Activated naive CD8-positive, alpha-beta T cell treated with anti-CD3 and anti-CD28 coated beads, Interleukin-2, amount 50 U/mL, for 16 hours (primary cell): Measurements from ENCODE around the gene FCER2.

Source experiments
- DNase-seq: peaks from one replicate; pipeline ENCODE4 v3.0.0-alpha.2; 2020; ENCODE audit warnings: low read depth, low spot score

Gene FCER2

DNA sequence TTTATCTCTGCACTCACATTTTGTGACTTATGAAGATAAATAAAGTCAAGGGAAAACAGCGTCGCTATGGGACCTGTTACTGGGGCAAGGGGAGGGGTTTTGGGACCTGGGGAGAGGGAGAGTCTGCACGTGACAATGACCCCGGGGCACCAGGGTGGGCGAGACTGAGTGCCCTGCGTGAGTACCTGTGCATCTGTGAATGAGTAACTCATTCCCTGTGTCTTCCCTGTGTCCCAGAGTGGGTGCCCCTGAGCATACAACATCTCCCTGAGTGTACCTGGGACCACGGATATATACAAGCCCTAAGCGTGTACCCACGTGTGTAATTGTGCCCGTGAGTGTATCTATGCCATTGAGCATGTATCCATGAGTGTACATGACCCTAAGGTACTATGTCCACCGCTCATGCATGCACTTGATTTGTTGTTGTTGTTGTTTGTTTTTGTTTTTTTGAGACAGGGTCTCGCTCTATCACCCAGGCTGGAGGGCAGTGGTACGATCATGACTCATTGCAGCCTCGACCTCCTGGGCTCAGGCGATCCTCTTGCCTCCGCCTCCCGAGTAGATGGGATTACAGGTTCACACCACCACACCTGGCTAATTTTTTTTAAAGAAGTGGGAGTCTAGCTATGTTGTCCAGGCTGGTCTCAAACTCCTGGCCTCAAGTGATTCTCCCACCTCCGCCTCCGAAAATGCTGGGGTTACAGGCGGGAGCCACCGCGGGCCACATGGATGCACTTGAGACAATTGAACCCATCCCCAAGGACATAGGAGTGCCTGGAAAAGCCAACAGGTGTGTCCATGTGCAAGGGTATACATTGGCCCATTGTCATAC, 21.9 kb downstream of the FCER2 start:
- no peak for DNase-seq

DNA sequence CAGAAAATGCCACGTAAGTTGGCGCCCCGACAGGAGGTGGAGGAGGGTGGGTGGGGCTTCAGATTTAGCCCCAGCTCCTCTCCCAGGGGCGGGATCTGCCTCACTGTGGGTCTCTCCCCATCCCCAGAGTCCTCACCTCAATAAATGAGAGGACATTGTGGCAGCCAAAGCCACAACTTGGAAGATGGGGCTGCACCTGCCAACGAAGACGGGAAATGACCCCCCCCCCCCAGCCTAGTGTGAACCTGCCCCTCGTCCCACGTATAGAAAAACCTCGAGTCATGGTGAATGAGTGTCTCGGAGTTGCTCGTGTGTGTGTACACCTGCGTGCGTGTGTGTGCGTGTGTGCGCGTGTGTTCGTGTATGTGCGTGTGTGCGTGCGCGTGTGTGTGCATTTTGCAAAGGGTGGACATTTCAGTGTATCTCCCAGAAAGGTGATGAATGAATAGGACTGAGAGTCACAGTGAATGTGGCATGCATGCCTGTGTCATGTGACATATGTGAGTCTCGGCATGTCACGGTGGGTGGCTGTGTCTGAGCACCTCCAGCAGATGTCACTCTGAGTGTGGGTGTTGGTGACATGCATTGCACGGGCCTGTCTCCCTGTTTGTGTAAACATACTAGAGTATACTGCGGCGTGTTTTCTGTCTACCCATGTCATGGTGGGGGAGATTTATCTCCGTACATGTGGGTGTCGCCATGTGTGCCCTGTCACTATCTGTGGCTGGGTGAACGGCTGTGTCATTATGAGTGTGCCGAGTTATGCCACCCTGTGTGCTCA, 22.8 kb downstream of the FCER2 start:
- peak; percentile 34 for DNase-seq

DNA sequence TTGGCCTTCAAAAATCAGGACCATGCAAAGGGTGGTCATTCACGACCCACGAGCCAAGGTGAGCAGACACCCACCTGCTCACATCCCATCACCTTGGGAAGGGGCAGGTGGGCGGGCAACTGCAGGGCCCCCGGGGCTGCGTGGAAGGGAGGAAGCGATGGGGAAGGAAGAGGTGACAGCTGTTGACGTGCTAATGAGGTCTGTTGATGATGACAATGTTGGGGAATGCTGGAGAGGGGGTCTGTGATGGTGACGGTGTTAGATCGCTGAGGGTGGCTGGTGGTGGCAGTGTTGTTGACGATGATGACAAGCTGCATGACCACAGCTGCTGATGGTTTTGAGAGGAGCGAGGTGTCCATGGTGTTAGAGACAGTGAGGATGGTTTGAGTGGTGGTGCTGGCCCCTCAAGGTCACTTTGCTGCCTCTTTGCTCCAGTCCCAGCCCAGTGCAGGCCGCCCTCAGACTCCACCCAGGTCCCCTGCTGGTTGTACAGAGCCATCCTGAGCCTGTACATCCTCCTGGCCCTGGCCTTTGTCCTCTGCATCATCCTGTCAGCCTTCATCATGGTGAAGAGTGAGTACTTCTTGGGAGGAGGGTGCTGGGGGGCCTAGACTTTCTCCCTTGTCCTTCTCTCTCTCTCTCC, 24.1 kb downstream of the FCER2 start:
- DNase-seq, result no peak

DNA sequence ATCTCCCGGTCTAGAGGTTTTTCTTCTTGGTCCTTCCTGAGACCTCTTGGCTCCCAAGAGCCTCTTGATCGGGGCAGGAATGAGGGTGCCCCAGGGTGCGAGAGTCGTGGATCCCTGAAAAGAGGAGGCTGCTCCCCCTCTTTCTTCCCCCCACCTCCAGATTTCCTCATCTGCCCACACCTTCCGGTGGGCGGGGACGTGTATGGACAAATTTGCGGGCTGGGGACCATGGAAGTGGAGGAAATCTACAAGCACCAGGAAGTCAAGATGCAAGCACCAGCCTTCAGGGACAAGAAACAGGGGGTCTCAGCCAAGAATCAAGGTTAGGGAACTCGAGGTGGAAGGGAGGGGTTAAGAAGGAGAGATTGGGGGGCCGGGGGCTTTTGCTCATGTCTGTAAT, 25.1 kb downstream of the FCER2 start, which contains the start of gene MCEMP1:
MCEMP1 (plus strand) TSS at position 237 of the 400 bp plus-strand sequence; CDS start at position 268, 31 bp downstream.
- DNase-seq, result no peak

DNA sequence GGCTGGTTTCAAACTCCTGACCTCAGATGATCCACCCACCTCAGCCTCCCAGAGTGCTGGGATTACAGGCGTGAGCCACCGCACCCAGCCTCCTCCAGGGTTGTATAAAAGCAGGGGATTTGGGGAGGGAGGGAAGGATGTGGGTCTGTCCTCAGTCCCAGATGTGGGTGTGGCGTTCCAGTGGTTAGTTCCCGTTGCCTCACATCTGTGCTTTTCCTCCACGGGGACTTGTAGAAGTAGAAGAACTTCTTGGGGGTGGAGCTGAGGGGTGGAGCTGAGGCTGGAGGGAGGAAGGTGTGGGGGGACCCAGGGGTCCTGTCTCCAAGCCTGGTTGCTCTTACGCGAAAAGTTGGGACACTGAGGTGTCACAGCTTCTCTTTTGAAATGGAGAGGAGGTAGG, 25.6 kb downstream of the FCER2 start:
- DNase-seq, result no peak

DNA sequence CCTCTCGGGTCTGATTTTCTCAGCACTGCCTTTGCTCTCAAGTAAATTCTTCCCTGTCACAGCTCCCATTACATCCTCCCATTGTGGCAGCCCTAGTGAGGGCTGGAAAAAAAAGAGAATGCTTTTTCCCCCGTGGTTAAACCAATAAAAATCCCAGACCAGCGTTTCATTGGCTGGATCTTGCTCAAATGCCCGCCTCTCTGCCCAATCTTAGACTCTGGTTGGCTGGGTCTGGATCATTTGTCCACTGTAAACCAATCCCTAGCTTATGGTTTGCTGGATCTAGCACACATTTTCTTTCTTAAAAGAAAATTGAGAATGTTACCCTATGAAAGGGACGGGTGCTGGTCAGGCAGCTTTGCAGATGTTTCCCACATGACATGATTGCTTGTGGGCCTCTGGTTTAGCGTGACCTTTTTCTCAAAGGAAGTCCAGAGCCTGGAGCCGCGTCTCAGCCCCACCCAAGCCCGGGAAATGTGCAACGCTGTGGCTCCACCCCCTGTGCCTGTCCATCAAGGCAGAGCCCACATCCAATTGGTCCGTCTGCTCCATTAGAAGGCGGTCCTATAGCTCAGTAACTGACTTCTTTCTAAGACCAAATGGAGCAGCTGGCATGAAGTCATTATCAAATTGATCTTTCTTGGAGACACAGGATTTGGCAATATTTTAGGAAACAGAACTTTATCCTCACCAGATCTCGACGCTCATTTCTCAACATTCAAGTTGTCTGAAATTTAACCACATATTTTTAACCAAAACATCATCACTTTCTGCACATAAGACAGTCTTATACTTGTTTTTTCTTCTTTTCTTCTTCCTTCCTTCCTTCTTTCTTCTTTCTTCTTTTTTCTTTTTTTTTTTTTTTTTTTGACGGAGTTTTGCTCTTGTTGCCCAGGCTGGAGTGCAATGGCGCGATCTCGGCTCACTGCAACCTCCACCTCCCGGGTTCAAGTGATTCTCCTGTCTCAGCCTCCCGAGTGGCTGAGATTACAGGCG, 27.6 kb downstream of the FCER2 start:
- no peak for DNase-seq

DNA sequence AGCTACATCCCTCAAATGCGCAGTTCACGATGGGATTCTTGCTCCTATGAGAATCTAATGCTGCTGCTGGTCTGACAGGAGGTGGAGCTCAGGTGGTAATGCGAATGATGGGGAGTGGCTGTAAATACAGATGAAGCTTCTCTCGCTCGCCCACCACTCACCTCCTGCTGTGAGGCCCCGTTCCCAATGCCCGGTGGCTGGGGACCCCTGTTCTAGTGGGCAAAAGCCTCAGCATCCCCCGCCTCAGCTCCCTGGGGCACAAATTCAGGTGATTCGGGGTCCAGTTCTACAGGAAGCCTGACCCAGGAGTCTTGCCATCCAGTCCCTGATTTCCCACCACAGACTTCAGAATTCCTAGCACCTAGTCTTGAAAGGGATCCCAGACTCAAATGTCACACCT, 29.4 kb downstream of the FCER2 start:
- no peak for DNase-seq

DNA sequence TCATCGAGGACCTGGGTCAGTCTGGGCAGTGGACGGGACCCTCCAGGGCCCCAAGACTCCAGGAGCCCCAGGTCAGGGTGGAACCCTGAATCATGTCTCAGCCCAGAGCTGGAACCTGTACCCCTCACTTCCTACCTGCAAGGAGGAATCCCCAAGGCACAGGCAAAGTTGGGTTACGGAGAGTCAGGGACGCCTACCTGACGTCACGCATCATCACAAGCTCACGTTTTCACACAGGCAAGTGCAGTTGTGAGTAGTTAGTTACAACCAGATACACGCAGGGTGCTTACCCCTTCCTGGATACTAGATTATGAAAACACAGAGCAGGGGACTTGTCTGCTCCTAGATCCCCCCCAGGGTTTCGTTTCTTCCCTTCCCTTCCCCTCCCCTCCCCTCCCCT, 31.1 kb downstream of the FCER2 start:
- no peak for DNase-seq

DNA sequence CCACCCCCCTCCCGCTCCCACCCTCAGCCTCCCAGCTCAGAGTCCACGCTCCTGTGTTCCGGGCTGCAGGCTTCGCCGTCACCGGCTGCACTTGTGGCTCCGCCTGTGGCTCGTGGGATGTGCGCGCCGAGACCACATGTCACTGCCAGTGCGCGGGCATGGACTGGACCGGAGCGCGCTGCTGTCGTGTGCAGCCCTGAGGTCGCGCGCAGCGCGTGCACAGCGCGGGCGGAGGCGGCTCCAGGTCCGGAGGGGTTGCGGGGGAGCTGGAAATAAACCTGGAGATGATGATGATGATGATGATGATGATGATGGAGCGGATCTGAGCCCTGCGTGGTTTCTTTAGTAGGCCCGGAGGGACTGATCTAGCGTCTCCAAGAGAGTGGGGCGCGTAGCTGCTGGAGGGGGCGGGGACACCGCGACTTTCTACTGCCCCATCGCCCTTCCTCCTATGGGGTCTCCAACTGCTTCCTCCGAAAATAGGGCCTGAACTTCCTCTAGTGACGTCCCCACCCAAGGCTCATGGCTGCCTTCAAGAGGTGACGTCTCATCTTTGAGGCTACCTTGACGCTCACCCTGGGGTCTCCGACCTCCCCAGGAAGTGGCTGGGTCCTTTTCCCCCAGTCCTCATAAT, 31.7 kb downstream of the FCER2 start:
- DNase-seq, result no peak

DNA sequence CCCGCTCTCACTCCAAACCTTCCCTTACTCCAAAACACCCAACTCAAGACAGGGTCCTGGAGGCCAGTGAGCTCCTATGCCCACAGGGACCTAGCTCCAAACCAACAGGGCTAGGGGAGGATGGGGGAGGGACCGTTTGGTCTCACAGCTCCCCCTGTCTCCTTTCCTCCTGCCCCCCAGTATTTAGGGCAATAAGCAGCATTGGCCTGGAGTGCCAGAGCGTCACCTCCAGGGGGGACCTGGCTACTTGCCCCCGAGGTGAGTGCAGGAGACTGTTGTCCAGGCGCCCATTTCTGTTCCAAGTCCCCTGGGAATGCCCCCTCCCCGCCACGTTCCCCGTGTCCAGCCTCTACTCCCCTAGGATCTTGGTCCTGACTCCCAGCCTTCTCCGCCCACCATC, 32.3 kb downstream of the FCER2 start:
- DNase-seq, result no peak

DNA sequence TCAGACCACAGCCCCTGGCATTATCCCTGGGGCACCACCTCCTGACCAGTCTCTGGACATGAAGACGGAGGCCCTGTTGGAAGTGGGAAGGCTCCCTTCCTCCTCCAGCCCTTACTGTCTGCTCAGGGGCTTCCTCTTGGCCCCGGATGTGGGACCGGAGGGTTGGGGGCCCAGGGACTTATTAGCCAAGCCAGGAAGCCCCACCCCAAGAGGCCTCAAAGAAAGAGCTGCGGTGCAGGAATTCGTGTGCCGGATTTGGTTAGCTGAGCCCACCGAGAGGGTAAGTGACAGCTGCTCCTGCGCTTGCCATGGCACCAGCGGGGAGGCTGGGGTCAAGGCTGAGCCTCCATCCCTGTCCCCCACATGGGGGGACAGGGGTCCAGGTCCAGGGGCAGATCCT, 33.1 kb downstream of the FCER2 start, which contains the start of gene RETN:
RETN (plus strand) TSS at position 208 of the 400 bp plus-strand sequence. CDS start 278 bp downstream, outside the sequence.
- DNase-seq, result no peak

DNA sequence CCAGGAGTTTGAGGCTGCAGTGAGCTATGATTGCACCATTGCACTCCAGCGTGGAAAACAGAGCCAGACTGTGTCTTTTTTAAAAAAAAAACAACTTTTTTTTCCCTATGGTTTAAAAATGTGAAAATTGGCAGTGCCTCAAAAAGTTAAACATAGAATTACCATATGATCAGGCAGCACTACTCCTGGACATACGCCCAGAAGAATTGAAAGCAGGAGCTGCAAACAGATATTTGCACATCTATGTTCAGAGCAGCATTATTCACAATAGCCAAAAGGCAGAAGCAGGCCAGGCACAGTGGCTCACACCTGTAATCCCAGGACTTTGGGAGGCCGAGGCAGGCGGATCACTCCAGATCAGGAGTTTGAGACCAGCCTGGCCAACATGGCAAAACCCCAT, 36.9 kb downstream of the FCER2 start:
- DNase-seq, result no peak

DNA sequence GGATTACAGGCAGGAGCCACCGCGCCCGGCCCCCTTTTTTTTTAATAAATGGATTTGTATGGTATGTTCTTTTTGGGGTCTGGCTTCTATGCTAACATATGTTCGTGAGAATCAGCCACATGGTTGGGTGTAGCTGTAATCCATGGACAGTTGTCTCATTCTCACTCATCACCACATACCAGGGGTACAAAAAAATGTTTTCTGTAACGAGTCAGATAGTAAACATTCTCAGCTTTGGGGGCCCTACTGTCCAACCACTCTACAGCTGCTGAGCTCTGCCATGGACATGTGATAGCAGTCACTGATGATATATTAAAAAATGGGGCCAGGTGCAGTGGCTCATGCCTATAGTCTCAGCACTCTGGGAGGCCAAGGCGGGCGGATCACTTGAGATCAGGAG, 38.2 kb downstream of the FCER2 start:
- DNase-seq, result no peak

DNA sequence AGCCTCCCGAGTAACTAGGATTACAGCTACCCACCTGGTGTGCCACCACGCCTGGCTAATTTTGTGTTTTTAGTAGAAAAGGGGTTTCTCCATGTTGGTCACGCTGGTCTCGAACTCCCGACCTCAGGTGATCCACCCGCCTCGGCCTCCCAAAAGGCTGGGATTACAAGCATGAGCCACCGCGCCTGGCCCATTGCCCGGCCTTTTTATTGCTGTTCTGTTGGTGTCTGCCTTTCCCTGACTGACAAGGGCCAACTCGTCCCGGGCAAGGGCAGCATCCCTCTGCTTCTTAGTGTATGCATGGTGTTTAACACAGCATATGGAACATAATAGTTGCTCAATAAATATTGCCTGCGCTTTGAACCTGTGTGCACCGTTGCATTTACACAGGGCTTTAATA, 39.3 kb downstream of the FCER2 start:
- DNase-seq, result no peak

DNA sequence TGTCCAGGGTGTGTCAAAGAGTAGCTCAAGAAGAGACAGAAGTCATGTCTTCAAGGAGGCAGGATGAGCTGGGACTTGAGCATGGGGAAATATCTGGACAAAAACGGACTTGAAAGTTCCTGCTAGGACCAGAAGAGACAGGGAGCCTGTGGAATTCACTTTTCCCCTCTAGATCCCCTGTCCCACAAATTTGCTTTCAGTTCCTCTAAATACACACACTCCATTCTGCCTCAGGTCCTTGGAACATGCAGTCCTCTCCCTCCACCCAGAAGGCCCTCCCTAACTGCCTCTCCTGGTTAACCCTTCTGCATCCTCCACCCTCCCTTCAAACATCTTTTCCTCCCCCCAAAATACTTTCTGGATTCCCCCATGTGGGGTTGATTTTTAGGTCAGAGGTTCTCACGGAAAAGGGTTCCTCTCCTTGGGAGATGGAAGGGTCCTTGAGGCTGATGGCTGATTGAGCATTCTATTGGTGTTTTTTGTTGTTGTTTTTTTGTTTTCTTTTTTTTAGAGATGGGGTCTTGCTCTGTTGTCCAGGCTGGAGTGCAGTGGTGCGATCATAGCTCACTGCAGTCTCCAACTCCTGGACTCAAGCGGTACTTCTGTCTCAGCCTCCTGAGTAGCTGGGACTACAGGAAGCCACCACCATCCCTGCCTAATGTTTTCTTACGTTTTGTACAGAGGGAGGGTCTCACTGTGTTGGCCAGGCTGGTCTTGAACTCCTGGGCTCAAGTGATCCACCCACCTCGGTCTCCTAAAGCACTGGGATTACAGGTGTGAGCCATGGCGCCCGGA, 40.0 kb downstream of the FCER2 start:
- DNase-seq, result no peak

DNA sequence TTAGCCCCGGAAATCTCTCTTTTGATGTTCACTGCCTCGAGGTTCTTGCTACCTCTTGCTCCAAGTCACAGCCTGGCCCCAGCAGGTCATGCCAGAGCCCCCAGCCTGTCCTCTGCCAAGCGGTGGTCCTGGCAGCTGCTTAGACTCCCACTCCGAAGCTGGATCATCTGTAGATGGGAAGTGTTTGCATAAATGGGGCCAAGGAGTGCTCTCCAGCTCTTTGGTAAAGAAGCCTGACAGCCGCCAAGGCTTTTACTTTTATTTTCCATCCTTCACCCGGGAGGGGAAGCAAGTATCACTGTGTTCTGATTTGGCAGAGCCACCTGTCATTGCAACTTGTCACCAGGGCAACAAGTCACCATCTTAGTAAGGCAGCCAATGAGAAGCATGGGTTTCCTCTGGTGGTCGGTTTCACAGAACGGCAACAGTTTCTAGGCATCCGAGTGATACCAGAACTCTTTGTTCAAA, 43.7 kb downstream of the FCER2 start:
- DNase-seq, result peak; percentile 25

DNA sequence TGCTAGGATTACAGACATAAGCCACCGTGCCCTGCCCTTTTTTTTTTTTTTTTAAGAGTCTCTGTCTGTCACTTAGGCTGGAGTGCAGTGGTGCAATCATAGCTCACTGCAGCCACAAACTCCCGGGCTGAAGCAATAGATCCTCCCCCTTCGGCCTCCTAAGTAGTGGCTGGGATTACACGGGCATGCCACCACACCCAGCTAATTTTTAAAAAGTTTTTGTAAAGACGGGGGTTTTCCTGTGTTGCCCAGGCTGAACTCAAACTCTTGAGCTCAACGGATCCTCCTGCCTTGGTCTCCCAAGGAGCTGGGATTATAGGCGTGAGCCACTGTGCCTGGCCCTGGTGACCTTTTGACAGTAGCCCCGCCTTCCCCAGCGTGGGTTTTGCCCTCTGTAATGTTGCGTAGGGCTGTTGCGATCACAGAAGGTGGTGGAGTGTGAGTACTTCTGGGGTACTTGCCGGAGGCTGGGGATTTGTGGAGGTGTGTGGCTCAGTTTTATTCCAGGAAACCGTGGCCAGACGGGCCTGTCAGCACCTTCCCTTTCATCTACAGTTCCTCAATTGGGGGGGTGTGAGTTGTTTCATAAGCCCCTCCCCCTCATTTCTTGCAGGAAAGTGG, 44.7 kb downstream of the FCER2 start:
- DNase-seq, result no peak

DNA sequence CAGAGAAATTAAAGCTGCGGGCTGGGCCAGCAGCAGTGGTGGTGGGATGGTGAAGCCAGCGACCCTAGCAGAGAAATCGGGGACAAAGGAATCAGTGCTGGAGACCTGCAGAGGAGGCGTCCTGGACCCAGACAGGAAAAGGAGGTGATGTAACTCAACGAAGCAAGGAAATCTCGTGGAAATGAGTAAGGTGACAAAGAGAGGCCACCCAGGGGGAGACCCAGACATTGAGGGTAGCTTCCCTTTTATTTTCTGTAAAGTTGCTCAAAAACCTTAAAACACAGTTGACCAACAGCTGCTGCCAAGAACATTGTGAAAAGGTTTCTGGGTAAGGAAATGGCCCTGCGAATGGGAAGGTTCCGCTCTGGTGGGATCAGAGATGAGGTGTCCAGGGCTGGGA, 46.4 kb downstream of the FCER2 start:
- DNase-seq, result no peak

DNA sequence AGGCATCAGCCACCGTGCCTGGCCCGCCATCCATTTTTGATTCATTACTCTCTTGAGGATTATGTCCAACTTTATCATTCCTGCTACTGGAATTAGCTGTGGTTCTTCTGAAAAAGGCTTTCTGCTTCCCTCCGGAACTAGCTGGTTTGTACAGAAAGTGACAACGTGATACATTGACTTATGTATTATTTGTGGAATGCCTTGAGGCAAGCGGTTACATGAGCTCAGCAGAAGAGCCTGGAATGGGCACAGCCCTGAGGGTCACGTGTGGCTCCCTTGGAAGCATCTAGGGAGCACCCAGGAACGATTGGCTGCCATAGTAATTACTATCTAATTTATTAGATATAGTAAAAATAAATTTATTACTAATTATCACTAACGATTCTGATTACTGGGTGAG, 47.5 kb downstream of the FCER2 start:
- DNase-seq, result no peak
